OCI-LY7 (cell line): ENCODE data around the gene ZNF205. TPM values are rescaled to one million over a fixed set of nuclear protein-coding genes. Genes with fewer than 3 reads are reported as not detected.

Experiments
- BruUV-seq: library from RNA; stranded (reverse); fragments of 400-500 nt; replicated peaks from 2 replicates; lab custom pipeline; 2021; lab: Mats Ljungman, UMichigan
- CTCF ChIA-PET: fragments of 300-600 bp; sonication (Branson Sonifier 250); formaldehyde crosslinking; loops from one replicate; lab custom pipeline; 2022; ENCODE audit warnings: antibody characterized with exemption; ENCODE audit not compliant: unreplicated experiment; lab: Charles Lee
- POLR2A ChIA-PET: fragments of 300-600 bp; sonication (Branson Sonifier 250); formaldehyde crosslinking; loops from one replicate; lab custom pipeline; 2022; ENCODE audit warnings: antibody characterized with exemption; lab: Charles Lee
- DNase-seq: peaks from one replicate; pipeline ENCODE4 v3.0.0-alpha.2; 2015; ENCODE audit warnings: low spot score
- H2AFZ ChIP-seq: fragments of 200-600 bp; sonication (generic), shearing (Covaris generic); 2 replicates; pipeline ENCODE4 v1.6.1; 2014; ENCODE audit warnings: mild to moderate bottlenecking, antibody characterized with exemption, low read length, moderate library complexity
- H3K27ac ChIP-seq: fragments of 200-600 bp; sonication (generic); 2 replicates; pipeline ENCODE4 v1.5.1; 2014; ENCODE audit warnings: mixed run types, low read depth, mild to moderate bottlenecking, moderate library complexity, low read length, inconsistent platforms; ENCODE audit not compliant: poor library complexity, severe bottlenecking
- H3K36me3 ChIP-seq: fragments of 200-600 bp; sonication (generic); 2 replicates; pipeline ENCODE4 v1.6.1; 2014; ENCODE audit warnings: mild to moderate bottlenecking, antibody characterized with exemption, low read length, moderate library complexity, mixed read lengths; ENCODE audit not compliant: insufficient read depth
- H3K4me1 ChIP-seq: fragments of 200-600 bp; sonication (generic); 2 replicates; pipeline ENCODE4 v1.5.1; 2014; ENCODE audit warnings: mild to moderate bottlenecking, low read length; ENCODE audit not compliant: insufficient read depth, poor library complexity, severe bottlenecking
- H3K4me2 ChIP-seq: fragments of 200-600 bp; sonication (generic); 2 replicates; pipeline ENCODE4 v1.6.1; 2014; ENCODE audit warnings: mild to moderate bottlenecking, low read length
- H3K4me3 ChIP-seq: fragments of 200-600 bp; sonication (generic); 2 replicates; pipeline ENCODE4 v1.5.1; 2014; ENCODE audit warnings: mild to moderate bottlenecking, low read depth, low read length; ENCODE audit not compliant: poor library complexity, severe bottlenecking
- H3K79me2 ChIP-seq: fragments of 200-600 bp; sonication (generic); 2 replicates; pipeline ENCODE4 v1.6.1; 2016; ENCODE audit warnings: low read depth, mild to moderate bottlenecking, low read length, moderate library complexity, mixed read lengths; ENCODE audit not compliant: insufficient read depth
- H3K9me2 ChIP-seq: fragments of 200-600 bp; sonication (generic); 2 replicates; pipeline ENCODE4 v1.6.1; 2016; ENCODE audit warnings: mild to moderate bottlenecking, low read length, mixed read lengths; ENCODE audit not compliant: insufficient read depth
- H3K9me3 ChIP-seq: fragments of 200-600 bp; sonication (generic); 2 replicates; pipeline ENCODE4 v1.6.1; 2014; ENCODE audit warnings: mild to moderate bottlenecking, mixed run types, low read length, mixed read lengths
- H4K20me1 ChIP-seq: fragments of 200-600 bp; sonication (generic); 2 replicates; pipeline ENCODE4 v1.6.1; 2014; ENCODE audit warnings: mild to moderate bottlenecking, antibody characterized with exemption, low read length, moderate library complexity, mixed read lengths; ENCODE audit not compliant: insufficient read depth
- CTCF ChIP-seq: fragments of 200-600 bp; sonication (generic); conservative IDR thresholded peaks from 2 replicates; pipeline ENCODE4 v1.5.1; 2014; ENCODE audit warnings: mild to moderate bottlenecking, antibody characterized with exemption, low read length, moderate library complexity, mixed read lengths
- EZH2phosphoT487 ChIP-seq: fragments of 200-600 bp; sonication (generic); IDR thresholded peaks from 2 replicates; pipeline ENCODE4 v1.6.1; 2018; ENCODE audit warnings: low read depth, borderline replicate concordance, mild to moderate bottlenecking, mixed run types, antibody characterized with exemption, low read length, moderate library complexity, mixed read lengths
- intact Hi-C: fragments of 100-400 bp; cut with micrococcal nuclease; formaldehyde crosslinking; loops from one replicate; pipeline ENCODE4 v1.10.0; 2022; ENCODE audit not compliant: unreplicated experiment
- total RNA-seq, 2 experiments: library from RNA; depleted of rRNA in 1 of 2; stranded (reverse); fragments of >200 nt in 1 of 2; shearing (Covaris generic) in 1 of 2; gene quantifications; 2 replicates each; pipeline ENCODE4 v1.2.3, GENCODE V29; 2014 to 2022

The ZNF205 gene
- total RNA-seq, 2 experiments from 2014 or later = 0.30 to 1.2 TPM

GRCh38 chr16:3147757-3148104 is 35.3 kb downstream of the ZNF205 start:
- ChIA-PET CTCF (no interaction called here), POLR2A (interaction anchor here (1.0 to 2.2 kb wide), 2 partner anchors 11 to 13 kb away, joined by 3 to 11 read pairs; partner anchors contain the start of gene ZNF213)
- no TSS peak for BruUV-seq
- H3K4me1 ChIP-seq = peaks cover 17% of the 10 kb centered on the region
- no peaks in the 10 kb centered on the region for H3K79me2 ChIP-seq
- H3K36me3 ChIP-seq = no peaks in the 10 kb centered on the region
- H4K20me1 ChIP-seq = no peaks in the 10 kb centered on the region
- no peak overlapping the region for H3K4me2 ChIP-seq
- no peak overlapping the region for H3K4me3 ChIP-seq
- intact Hi-C loops = no loop called here
- TF ChIP-seq EZH2phosphoT487 (no peak), CTCF (no peak)
- no peak overlapping the region for H2AFZ ChIP-seq
- H3K9me2 ChIP-seq = no peaks in the 10 kb centered on the region
- DNase-seq = no peak
- no peak overlapping the region for H3K27ac ChIP-seq
- no peaks in the 10 kb centered on the region for H3K9me3 ChIP-seq

- intact Hi-C loops = no loop called here
Observed at GRCh38 chr16:3148256-3149192, 36.1 kb downstream of the ZNF205 start.

More at GRCh38 chr16:3148256-3149192, 36.1 kb downstream of the ZNF205 start:
- H3K36me3 ChIP-seq = no peaks in the 10 kb centered on the region
- H3K9me2 ChIP-seq = no peaks in the 10 kb centered on the region
- H3K4me1 ChIP-seq = peaks cover 17% of the 10 kb centered on the region
- TF ChIP-seq EZH2phosphoT487 (no peak), CTCF (no peak)
- H3K79me2 ChIP-seq = no peaks in the 10 kb centered on the region
- H4K20me1 ChIP-seq = no peaks in the 10 kb centered on the region
- H3K4me2 ChIP-seq = peak overlapping the region; percentile 91
- BruUV-seq = no TSS peak
- peak overlapping the region; percentile 79 for H3K4me3 ChIP-seq
- DNase-seq = no peak
- CTCF ChIA-PET = no interaction called here
- H3K9me3 ChIP-seq = no peaks in the 10 kb centered on the region
- no peak overlapping the region for H3K27ac ChIP-seq
- POLR2A ChIA-PET = interaction anchor here (1.0 to 2.2 kb wide), 2 partner anchors 12 to 14 kb away, joined by 3 to 11 read pairs; partner anchors contain the start of gene ZNF213
- no peak overlapping the region for H2AFZ ChIP-seq
